Measurements from ENCODE around the gene FAIM.
"Not testable (repeated sequence)": the region's sequence is repeated elsewhere in the genome, so short reads cannot be mapped to it uniquely, and the experiment has no call there.

FAIM gene

GRCh38 chr3:138608322-138609135 lies at the start of gene FAIM:
Gene FAIM, plus strand, starts transcription at chr3:138608771. Its CDS starts 10,956 bp downstream, at chr3:138619727.
- peak; percentile 86 for DNase-seq (ENCODE audit: low read depth)
- TF ChIP-seq MYC (IDR thresholded peaks at IDR 0.05; ENCODE audit: low read depth, low read length) (peak; percentile 7; the same call in 1 of the 2 replicates), POLR2A (IDR thresholded peaks at IDR 0.05; ENCODE audit: extremely low read depth, insufficient read length) (peak; percentile 55)
- TF ChIP-seq, protein P1, sequence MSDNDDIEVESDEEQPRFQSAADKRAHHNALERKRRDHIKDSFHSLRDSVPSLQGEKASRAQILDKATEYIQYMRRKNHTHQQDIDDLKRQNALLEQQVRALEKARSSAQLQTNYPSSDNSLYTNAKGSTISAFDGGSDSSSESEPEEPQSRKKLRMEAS (IDR thresholded peaks at IDR 0.05; ENCODE audit: low read depth, low read length): no peak
- TF ChIP-seq, protein P2, sequence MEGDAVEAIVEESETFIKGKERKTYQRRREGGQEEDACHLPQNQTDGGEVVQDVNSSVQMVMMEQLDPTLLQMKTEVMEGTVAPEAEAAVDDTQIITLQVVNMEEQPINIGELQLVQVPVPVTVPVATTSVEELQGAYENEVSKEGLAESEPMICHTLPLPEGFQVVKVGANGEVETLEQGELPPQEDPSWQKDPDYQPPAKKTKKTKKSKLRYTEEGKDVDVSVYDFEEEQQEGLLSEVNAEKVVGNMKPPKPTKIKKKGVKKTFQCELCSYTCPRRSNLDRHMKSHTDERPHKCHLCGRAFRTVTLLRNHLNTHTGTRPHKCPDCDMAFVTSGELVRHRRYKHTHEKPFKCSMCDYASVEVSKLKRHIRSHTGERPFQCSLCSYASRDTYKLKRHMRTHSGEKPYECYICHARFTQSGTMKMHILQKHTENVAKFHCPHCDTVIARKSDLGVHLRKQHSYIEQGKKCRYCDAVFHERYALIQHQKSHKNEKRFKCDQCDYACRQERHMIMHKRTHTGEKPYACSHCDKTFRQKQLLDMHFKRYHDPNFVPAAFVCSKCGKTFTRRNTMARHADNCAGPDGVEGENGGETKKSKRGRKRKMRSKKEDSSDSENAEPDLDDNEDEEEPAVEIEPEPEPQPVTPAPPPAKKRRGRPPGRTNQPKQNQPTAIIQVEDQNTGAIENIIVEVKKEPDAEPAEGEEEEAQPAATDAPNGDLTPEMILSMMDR (IDR thresholded peaks at IDR 0.05; ENCODE audit: low read depth, low read length): no peak
- H3K4me3 ChIP-seq (ENCODE audit: low read depth, low read length): peak within 1 kb of the TSS; percentile 68

DNA sequence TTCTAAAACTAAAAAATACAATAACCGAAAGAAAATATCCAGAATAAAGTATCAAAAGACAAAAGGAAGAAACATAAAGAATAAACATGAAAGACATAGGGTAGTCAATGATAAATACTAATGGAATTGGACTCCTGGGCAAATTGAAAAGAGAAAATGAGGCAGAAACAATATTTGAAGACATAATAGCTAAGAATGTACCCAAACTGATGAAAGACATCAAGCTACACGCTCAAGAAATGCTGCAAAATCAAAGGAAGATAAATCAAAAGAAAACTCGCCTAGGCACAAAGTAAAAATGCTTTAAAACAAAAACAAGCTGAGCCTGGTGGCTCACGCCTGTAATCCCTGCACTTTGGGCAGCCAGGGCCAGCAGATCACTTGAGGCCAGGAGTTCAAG lies 49.4 kb upstream of the FAIM start:
- DNase-seq (ENCODE audit: low read depth): no peak
- H3K4me3 ChIP-seq (ENCODE audit: low read depth, low read length): no peak overlapping the region
- TF ChIP-seq, protein P1 (IDR thresholded peaks at IDR 0.05; ENCODE audit: low read depth, low read length): no peak
- TF ChIP-seq, protein P2 (IDR thresholded peaks at IDR 0.05; ENCODE audit: low read depth, low read length): no peak
- no peak for TF ChIP-seq POLR2A (IDR thresholded peaks at IDR 0.05; ENCODE audit: extremely low read depth, insufficient read length)

- TF ChIP-seq, protein P2 (IDR thresholded peaks at IDR 0.05; ENCODE audit: low read depth, low read length): no peak
- TF ChIP-seq, protein P1 (IDR thresholded peaks at IDR 0.05; ENCODE audit: low read depth, low read length): no peak
- no peak for TF ChIP-seq POLR2A (IDR thresholded peaks at IDR 0.05; ENCODE audit: extremely low read depth, insufficient read length)
- no peak for TF ChIP-seq MYC (IDR thresholded peaks at IDR 0.05; ENCODE audit: low read depth, low read length)
- no peak overlapping the region for H3K4me3 ChIP-seq (ENCODE audit: low read depth, low read length)
- DNase-seq (ENCODE audit: low read depth): no peak
Observed at GRCh38 chr3:138560501-138560900, 48.1 kb upstream of the FAIM start.

DNA sequence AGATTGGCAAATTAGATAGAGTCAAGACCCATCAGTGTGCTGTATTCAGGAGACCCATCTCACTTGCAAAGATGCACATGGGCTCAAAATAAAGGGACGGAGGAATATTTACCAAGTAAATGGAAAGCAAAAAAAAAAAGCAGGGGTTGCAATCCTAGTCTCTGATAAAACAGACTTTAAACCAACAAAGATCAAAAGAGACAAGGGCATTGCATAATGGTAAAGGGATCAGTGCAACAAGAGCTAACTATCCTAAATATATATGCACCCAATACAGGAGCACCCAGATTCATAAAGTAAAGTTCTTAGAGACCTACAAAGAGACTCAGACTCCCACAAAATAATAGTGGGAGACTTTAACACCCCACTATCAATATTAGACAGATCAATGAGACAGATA lies 45.7 kb upstream of the FAIM start:
- DNase-seq (ENCODE audit: low read depth); H3K4me3 ChIP-seq (ENCODE audit: low read depth, low read length): not testable (repeated sequence)

GRCh38 chr3:138566293-138566692 lies 42.3 kb upstream of the FAIM start:
- not testable (repeated sequence) for DNase-seq (ENCODE audit: low read depth)

DNA sequence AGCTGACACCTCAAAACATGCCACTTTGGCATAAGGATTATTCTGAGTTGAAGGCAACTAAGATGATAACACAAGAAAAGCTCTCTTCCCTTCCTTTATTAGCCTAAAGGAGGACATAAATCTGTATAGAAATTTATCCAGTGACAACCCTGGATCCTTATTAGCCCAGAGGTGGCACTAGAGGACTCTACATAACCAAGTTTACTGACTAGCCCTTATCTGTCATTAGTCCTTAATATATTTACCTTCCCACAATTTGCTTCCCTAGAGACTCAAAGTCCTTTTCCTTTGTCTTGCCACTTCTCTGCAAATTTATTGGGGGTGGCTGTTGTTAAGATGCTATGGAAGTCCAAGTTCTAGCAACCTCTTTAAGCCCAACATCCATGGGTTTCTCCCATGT lies 41.2 kb upstream of the FAIM start:
- no peak for DNase-seq (ENCODE audit: low read depth)
- H3K4me3 ChIP-seq (ENCODE audit: low read depth, low read length): no peak overlapping the region
- TF ChIP-seq POLR2A (IDR thresholded peaks at IDR 0.05; ENCODE audit: extremely low read depth, insufficient read length) (no peak), MYC (IDR thresholded peaks at IDR 0.05; ENCODE audit: low read depth, low read length) (no peak)
- TF ChIP-seq, protein P1 (IDR thresholded peaks at IDR 0.05; ENCODE audit: low read depth, low read length): no peak
- TF ChIP-seq, protein P2 (IDR thresholded peaks at IDR 0.05; ENCODE audit: low read depth, low read length): no peak

More at GRCh38 chr3:138566293-138566692, 42.3 kb upstream of the FAIM start:
- H3K4me3 ChIP-seq (ENCODE audit: low read depth, low read length): not testable (repeated sequence)

GRCh38 chr3:138569090-138569489 lies 39.5 kb upstream of the FAIM start:
- no peak for DNase-seq (ENCODE audit: low read depth)
- no peak for TF ChIP-seq POLR2A (IDR thresholded peaks at IDR 0.05; ENCODE audit: extremely low read depth, insufficient read length)
- no peak overlapping the region for H3K4me3 ChIP-seq (ENCODE audit: low read depth, low read length)

DNA sequence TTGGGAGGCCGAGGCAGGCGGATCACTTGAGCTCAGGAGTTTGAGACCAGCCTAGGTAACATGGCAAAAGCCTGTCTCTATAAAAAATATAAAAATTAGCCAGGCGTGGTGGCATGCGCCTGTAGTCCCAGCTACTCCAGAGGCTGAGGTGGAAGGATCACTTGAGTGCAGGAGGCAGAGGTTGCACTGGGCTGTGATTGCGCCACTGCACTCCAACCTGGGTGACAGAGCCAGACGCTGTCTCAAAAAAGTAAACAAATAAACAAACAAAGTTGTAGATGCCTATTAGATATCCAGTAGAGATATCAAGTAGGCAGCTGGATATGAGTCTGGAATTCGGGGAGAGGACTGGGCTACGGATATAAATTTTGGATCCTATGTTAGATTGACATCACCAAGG lies 38.9 kb upstream of the FAIM start:
- not testable (repeated sequence) for DNase-seq (ENCODE audit: low read depth); H3K4me3 ChIP-seq (ENCODE audit: low read depth, low read length)
